Liver (tissue), 9 donors: ENCODE results near the gene DNAJC7. TPM values are rescaled to one million over a fixed set of nuclear protein-coding genes. Genes with fewer than 3 reads are reported as not detected.

Source experiments
- DNase-seq: peaks from one replicate; pipeline ENCODE4 v3.0.0-alpha.2; 2017; ENCODE audit warnings: low spot score
- H3K27ac ChIP-seq, 2 donors: one replicate each; pipeline ENCODE4 v1.7.0; 2013; ENCODE audit warnings: inconsistent platforms in 2 of 2, low read length in 2 of 2, control low read depth in 1 of 2, low read depth in 1 of 2, mild to moderate bottlenecking in 1 of 2
- H3K27me3 ChIP-seq, 4 donors: one replicate each; pipeline versions ENCODE4 v1.6.1 to v1.7.0; 2013; ENCODE audit warnings: low read length in 3 of 4, inconsistent platforms in 1 of 4, mild to moderate bottlenecking in 1 of 4, moderate library complexity in 1 of 4; ENCODE audit not compliant: control insufficient read depth in 4 of 4, insufficient read depth in 4 of 4
- H3K36me3 ChIP-seq, 4 donors: one replicate each; pipeline versions ENCODE4 v1.6.1 to v1.7.0; 2013; ENCODE audit warnings: low read length in 3 of 4, mild to moderate bottlenecking in 3 of 4, low read depth in 1 of 4, moderate library complexity in 1 of 4; ENCODE audit not compliant: control insufficient read depth in 4 of 4, insufficient read depth in 3 of 4
- H3K4me1 ChIP-seq, 4 donors: one replicate each; pipeline versions ENCODE4 v1.6.1 to v1.7.0; 2013; ENCODE audit warnings: low read length in 3 of 4, mild to moderate bottlenecking in 3 of 4, moderate library complexity in 1 of 4; ENCODE audit not compliant: control insufficient read depth in 4 of 4, insufficient read depth in 4 of 4
- H3K4me3 ChIP-seq, 3 donors: one replicate each; pipeline versions ENCODE4 v1.6.1 to v1.7.0; 2013; ENCODE audit warnings: low read length in 3 of 3, control low read depth in 1 of 3, low read depth in 1 of 3, mild to moderate bottlenecking in 1 of 3
- H3K9ac ChIP-seq, 2 donors: one replicate each; pipeline ENCODE4 v1.7.0; 2013; ENCODE audit warnings: low read length in 2 of 2, mild to moderate bottlenecking in 2 of 2, moderate library complexity in 2 of 2, control low read depth in 1 of 2, low read depth in 1 of 2
- H3K9me3 ChIP-seq, 4 donors: one replicate each; pipeline versions ENCODE4 v1.6.1 to v1.7.0; 2013; ENCODE audit warnings: low read length in 3 of 4; ENCODE audit not compliant: control insufficient read depth in 4 of 4
- ATF3 ChIP-seq: IDR thresholded peaks from 2 replicates; pipeline ENCODE4 v1.6.1; 2016; ENCODE audit warnings: antibody characterized with exemption
- CTCF ChIP-seq: fragments of 150-350 bp; IDR thresholded peaks from 2 replicates; pipeline ENCODE4 v1.5.1; 2017; ENCODE audit warnings: improper control_type of control experiment, low read depth, low read length; ENCODE audit not compliant: missing input control
- EGR1 ChIP-seq, 2 donors: IDR thresholded peaks; 2 replicates each; pipeline ENCODE4 v1.6.1; 2016 to 2018; ENCODE audit warnings: antibody characterized with exemption in 2 of 2, low read depth in 2 of 2
- FOXA2 ChIP-seq: IDR thresholded peaks from 2 replicates; pipeline ENCODE4 v1.6.1; 2016; ENCODE audit warnings: antibody characterized with exemption
- JUND ChIP-seq, 2 donors: IDR thresholded peaks; 2 replicates each; pipeline ENCODE4 v1.6.1; 2016; ENCODE audit warnings: antibody characterized with exemption in 2 of 2
- MAX ChIP-seq: IDR thresholded peaks from 2 replicates; pipeline ENCODE4 v1.6.1; 2016; ENCODE audit warnings: antibody characterized with exemption
- NR2F2 ChIP-seq: IDR thresholded peaks from 2 replicates; pipeline ENCODE4 v1.6.1; 2016; ENCODE audit warnings: antibody characterized with exemption
- RAD21 ChIP-seq, 2 donors: IDR thresholded peaks; 2 replicates each; pipeline ENCODE4 v1.6.1; 2016; ENCODE audit warnings: antibody characterized with exemption in 2 of 2, mild to moderate bottlenecking in 2 of 2
- SP1 ChIP-seq: IDR thresholded peaks from 2 replicates; pipeline ENCODE4 v1.6.1; 2018; ENCODE audit warnings: antibody characterized with exemption, mild to moderate bottlenecking
- TAF1 ChIP-seq: conservative IDR thresholded peaks from 2 replicates; pipeline ENCODE4 v1.6.1; 2016; ENCODE audit warnings: antibody characterized with exemption, mild to moderate bottlenecking
- YY1 ChIP-seq: IDR thresholded peaks from 2 replicates; pipeline ENCODE4 v1.6.1; 2016; ENCODE audit warnings: antibody characterized with exemption, mild to moderate bottlenecking
- ZBTB33 ChIP-seq: IDR thresholded peaks from 2 replicates; pipeline ENCODE4 v1.6.1; 2016; ENCODE audit warnings: antibody characterized with exemption
- WGBS: extraction: QIAGEN DNeasy Blood & Tissue Kit; methylation state at CpG from one replicate; pipeline ENCODE4 v1.1.7; 2013; 5-methylcytosine and 5-hydroxymethylcytosine counted together
- polyA plus RNA-seq, 2 donors: library from polyadenylated mRNA; stranded (reverse) in 1 of 2; unstranded in 1 of 2; fragments of 200-250 nt in 1 of 2; fragments of >200 nt in 1 of 2; fragmentation: Nextera tagmentation in 1 of 2; extraction: Ambion mirVana in 1 of 2; gene quantifications; one replicate each; pipeline versions ENCODE4 v1.2.1 to v1.2.3, GENCODE V29; 2013 to 2015
- total RNA-seq, 2 donors: library from RNA; depleted of rRNA; stranded (reverse); fragments of >200 nt; gene quantifications; one replicate each; pipeline ENCODE4 v1.2.3, GENCODE V29; 2014
- donor health status: healthy.
- donor health status: healthy.
- donor health status: healthy.
- donor health status: healthy.
- donor health status: healthy.

The DNAJC7 gene
- total and polyA plus RNA-seq, 4 donors, result 28.7 to 33.9 (median 30.6) TPM

- no peak for TF ChIP-seq MAX
- TF ChIP-seq SP1, result no peak
- TF ChIP-seq ZBTB33, result no peak
- no peak for TF ChIP-seq ATF3
- TF ChIP-seq EGR1 (IDR thresholded peaks at IDR 0.05; ENCODE audit: low read depth in 2 of 2), result no peak
Measured at GRCh38 chr17:41971721-41972523, 45.3 kb downstream of the DNAJC7 start (continued).

- DNase-seq, result no peak
- Histone ChIP-seq H3K27me3 (no peaks in the 10 kb centered on the region), H3K4me3 (no peak overlapping the region), H3K27ac (no peak overlapping the region), H3K36me3 (peaks cover 7 to 24% (median 23%) of the 10 kb centered on the region in 4 donors), H3K9ac (no peak overlapping the region), H3K9me3 (no peaks in the 10 kb centered on the region), H3K4me1 (peaks cover 8 to 53% (median 35%) of the 10 kb centered on the region in 4 donors)
- 89% methylated on average over 5 of the region's 5 CpGs for WGBS
- TF ChIP-seq YY1 (no peak), RAD21 (IDR thresholded peaks at IDR 0.05) (no peak), TAF1 (no peak), JUND (IDR thresholded peaks at IDR 0.05) (no peak), ZBTB33 (no peak), FOXA2 (no peak)
Measured at GRCh38 chr17:41970901-41971331, 46.3 kb downstream of the DNAJC7 start.

GRCh38 chr17:41968676-41969075, 48.6 kb downstream of the DNAJC7 start:
- Histone ChIP-seq H3K27me3 (no peaks in the 10 kb centered on the region), H3K4me1 (peaks cover 8 to 53% (median 38%) of the 10 kb centered on the region in 4 donors), H3K27ac (no peak overlapping the region), H3K4me3 (no peak overlapping the region), H3K9ac (no peak overlapping the region), H3K36me3 (peaks cover 2 to 13% (median 11%) of the 10 kb centered on the region in 4 donors), H3K9me3 (no peaks in the 10 kb centered on the region)
- TF ChIP-seq CTCF, result peak; percentile 2
- no peak for TF ChIP-seq NR2F2
- TF ChIP-seq SP1, result no peak
- TF ChIP-seq EGR1 (IDR thresholded peaks at IDR 0.05; ENCODE audit: low read depth in 2 of 2), result no peak
- no peak for TF ChIP-seq MAX
- no peak for DNase-seq
- 93% methylated on average over 10 of the region's 10 CpGs for WGBS
